Measurements from ENCODE around the gene KIAA1614.

The KIAA1614 gene

DNA sequence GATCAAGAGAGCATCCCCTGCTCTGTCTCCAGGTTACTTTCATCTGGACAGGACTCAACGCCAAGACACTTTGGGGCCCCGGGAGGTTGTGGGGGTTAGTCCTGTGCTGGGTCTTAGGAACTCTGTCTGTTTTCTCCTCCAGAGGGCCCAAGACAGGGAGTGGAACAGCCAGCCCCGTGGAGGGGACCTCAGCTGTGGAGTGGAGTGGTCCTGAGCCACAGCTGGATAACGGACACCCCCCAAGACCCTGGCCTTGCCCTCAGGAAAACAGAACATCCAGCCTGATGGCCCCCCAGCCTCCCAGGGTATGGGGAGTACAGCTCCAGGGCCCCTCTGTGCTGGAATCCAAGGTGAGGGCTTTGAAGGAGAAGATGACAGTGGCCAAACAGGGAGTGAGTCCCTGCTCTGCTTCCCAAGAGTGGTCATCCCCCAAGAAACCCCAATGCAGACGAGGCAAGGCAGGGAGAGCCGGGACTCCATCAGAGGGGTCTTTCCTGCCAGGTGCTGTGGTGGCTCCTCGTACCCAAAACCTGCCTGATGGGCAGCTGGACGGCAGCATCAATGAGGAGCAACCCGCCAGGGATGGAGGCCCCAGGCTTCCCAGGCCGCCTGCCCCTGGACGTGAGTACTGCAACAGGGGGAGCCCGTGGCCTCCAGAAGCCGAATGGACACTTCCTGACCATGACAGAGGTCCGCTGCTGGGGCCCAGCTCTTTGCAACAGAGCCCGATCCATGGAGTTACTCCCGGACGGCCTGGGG, 3.5 kb downstream of the KIAA1614 start:
- H3K27ac ChIP-seq, result no peak overlapping the region
- TF ChIP-seq, protein P1, sequence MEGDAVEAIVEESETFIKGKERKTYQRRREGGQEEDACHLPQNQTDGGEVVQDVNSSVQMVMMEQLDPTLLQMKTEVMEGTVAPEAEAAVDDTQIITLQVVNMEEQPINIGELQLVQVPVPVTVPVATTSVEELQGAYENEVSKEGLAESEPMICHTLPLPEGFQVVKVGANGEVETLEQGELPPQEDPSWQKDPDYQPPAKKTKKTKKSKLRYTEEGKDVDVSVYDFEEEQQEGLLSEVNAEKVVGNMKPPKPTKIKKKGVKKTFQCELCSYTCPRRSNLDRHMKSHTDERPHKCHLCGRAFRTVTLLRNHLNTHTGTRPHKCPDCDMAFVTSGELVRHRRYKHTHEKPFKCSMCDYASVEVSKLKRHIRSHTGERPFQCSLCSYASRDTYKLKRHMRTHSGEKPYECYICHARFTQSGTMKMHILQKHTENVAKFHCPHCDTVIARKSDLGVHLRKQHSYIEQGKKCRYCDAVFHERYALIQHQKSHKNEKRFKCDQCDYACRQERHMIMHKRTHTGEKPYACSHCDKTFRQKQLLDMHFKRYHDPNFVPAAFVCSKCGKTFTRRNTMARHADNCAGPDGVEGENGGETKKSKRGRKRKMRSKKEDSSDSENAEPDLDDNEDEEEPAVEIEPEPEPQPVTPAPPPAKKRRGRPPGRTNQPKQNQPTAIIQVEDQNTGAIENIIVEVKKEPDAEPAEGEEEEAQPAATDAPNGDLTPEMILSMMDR (conservative IDR thresholded peaks at IDR 0.05), result no peak
- no peak for TF ChIP-seq ZFX (IDR thresholded peaks at IDR 0.05)

DNA sequence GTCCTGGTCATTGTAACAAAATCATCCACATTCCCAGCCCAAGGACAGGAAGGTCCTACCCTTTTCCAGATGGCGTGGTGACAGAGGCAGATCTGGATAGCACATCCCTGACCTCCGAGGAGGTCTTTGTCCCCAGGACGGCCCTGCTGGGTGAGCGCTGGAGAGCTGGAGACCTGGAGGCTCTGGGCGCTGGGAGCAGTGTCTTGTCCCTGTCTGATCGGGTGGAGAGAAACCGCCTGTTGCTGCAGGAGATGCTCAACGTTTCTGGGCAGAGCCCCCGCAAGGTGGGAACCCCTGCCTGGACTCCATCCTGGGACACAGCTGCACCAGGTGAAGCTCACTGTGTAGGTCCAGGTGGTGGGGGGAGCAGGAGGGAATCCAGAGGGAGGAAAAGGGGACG, 4.1 kb downstream of the KIAA1614 start:
- TF ChIP-seq ZFX (IDR thresholded peaks at IDR 0.05), result no peak
- TF ChIP-seq, protein P1 (conservative IDR thresholded peaks at IDR 0.05), result no peak
- no peak overlapping the region for H3K27ac ChIP-seq

DNA sequence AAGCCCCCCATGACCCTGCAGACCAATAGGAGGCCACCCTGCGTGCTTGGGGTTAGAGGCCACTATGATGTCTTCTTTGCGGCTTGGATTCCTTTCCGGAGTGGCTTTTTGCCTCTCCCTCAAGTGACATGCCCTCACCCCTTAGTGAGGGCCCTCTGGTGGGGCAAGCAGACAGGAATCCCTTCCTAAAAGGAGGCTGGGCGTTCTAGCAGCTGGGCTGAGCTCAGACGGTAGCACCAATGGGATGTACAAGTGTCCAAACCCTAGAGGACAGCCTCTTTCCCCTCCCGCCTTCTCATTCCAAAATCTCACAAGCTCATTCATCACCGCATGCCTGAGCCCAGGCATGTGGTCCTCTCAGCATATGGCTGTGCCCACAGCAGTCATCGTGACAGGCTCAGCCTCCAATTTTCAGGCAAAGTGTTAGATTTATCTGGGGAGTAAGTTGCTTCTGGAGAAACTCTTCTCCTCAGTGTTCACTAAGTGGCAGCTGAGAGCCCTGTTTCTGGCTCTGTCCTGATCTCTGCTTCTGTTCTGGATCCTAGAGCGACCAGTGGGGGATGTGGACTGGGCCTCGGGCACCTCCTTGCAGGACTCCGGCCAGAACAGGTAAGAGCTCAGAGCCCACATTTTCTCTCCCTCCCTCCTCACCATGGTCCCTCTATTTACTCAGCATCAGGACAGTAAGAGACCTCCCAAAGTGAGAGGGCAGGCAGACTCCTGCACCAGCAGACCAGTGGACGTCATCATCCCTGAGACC, 4.8 kb downstream of the KIAA1614 start:
- no peak overlapping the region for H3K27ac ChIP-seq
- TF ChIP-seq ZFX (IDR thresholded peaks at IDR 0.05), result no peak
- TF ChIP-seq, protein P1 (conservative IDR thresholded peaks at IDR 0.05), result no peak

DNA sequence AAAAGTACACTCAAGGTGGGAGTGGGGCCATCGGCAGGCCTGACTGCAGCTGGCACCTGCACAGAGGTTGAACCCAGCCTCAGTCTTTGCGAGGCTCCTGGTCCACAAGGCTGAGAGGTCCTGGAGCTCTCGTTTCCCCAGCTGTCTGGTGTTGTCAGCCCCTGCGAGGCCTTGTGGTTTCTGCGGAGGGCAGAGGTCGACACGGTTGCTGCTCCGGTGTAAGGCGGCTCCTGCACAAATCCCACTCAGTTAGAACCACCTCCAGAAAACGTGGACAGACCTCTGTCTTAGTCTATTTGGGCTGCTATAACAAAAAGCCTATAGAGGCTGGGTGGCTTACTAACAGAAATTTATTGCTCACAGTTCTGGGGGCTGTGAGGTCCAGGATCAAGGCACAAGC, 5.8 kb downstream of the KIAA1614 start:
- TF ChIP-seq ZFX (IDR thresholded peaks at IDR 0.05), result no peak

DNA sequence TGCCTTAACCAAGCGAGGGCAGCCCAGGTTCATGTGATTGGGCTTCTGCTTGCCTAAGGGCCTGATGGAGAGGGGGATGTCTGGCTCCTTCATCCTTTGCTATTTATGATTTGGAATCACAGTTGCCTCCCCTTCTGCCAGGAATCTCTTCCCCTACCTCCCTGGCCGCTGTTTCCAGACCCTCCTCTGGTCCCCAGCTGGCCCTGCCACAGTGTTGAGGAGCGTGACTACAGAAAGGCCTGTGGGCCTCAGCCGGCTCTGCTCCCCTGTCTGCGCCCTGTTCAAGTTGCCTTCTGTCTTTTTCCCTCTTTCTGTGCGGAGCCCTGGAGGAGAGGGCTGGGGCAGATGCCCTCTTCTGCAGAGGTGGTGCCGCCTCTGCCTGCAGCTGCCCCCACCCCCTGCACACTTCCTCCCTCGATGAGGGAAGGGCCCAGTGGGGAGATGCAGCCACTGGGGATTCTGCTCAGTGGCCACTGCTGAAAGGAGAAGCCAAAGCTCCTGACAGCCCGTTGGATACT, 6.5 kb downstream of the KIAA1614 start:
- TF ChIP-seq, protein P1 (conservative IDR thresholded peaks at IDR 0.05), result no peak
- no peak for TF ChIP-seq ZFX (IDR thresholded peaks at IDR 0.05)
- no peak overlapping the region for H3K27ac ChIP-seq

More for the DNA sequence above, 5.8 kb downstream of the KIAA1614 start:
- H3K27ac ChIP-seq, result no peak overlapping the region

DNA sequence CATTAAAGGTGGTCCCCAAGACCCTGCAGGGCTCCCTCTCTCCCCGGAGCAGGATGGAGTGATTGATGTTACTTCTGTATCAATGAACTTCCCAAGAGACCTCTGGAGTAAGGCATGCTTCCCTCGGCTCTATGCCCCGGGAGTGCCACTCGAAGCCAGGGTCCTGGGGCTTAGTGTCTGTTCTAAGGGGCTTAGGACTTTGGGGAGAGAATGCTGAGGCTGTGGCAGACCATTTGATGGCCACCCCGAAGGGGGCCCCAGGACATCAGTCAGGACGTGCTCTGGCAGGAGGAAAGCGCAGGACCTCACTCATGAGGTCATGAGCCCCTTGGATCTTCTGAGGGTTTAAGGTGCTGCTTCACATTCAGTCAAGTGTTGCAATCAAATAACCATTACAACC, 7.5 kb downstream of the KIAA1614 start:
- H3K27ac ChIP-seq, result no peak overlapping the region

DNA sequence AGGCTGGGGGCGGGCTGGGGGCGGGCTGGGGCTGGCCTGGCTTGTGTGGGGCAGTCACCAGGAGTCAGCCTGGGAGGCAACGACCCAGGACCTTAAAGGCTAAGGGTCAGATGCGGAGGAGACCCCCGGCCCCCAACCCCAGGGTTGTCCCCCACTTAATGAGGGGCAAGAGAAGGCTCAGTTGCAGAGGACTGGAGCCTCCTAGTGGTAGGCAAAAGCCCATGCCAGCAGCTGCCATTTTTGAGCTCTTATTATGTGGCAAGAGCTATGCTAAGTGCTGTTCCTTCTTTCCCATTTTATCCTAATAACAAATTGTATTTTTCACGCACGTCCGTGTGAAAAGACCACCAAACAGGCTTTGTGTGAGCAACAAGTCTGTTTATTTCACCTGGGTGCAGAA, 8.0 kb downstream of the KIAA1614 start:
- no peak overlapping the region for H3K27ac ChIP-seq
- TF ChIP-seq ZFX (IDR thresholded peaks at IDR 0.05), result no peak
- TF ChIP-seq, protein P1 (conservative IDR thresholded peaks at IDR 0.05), result no peak; the same call in 1 of the 2 replicates

More for the DNA sequence above, 7.5 kb downstream of the KIAA1614 start:
- TF ChIP-seq ZFX (IDR thresholded peaks at IDR 0.05), result no peak
- TF ChIP-seq, protein P1 (conservative IDR thresholded peaks at IDR 0.05), result no peak
